Erythroblast (primary cell): ENCODE results near the gene EXOC7.

Experiments used
- GATA1 ChIP-seq: IDR thresholded peaks from 2 replicates; pipeline ENCODE4 v1.6.1; 2011; ENCODE audit warnings: low read depth, mild to moderate bottlenecking, control low read depth, low read length, moderate library complexity
- POLR2A ChIP-seq: IDR thresholded peaks from 2 replicates; pipeline ENCODE4 v1.6.1; 2011; ENCODE audit warnings: mild to moderate bottlenecking, low read length

DNA sequence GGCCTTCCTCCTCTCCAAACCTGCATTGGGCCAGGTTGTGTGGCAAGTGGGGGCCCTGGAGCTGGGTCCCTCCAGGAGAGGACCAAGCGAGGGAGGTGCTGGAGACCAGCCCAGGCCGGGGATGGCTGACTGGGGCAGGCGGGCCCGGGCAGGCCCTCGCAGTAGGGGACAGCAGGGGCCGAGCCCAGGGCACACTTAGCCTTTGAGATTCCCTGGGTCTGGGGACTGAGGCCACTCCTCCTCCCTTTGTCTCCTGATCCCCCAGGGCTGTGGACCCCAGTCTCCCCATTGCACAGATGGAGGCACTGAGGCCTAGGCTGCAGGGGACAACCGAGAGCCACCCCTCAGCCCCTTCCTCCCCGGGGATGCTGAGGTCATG lies 32.2 kb upstream of the EXOC7 start:
- TF ChIP-seq POLR2A = no peak
- no peak for TF ChIP-seq GATA1
